Iris pigment epithelial cell (primary cell): ENCODE measurements around the gene SPINK13.
"Not testable (repeated sequence)": the region's sequence is repeated elsewhere in the genome, so short reads cannot be mapped to it uniquely, and the experiment has no call there.

Experiments used
- DNase-seq: peaks from one replicate; pipeline ENCODE4 v3.0.0-alpha.2; 2011; ENCODE audit warnings: low read depth

The SPINK13 gene, protein sequence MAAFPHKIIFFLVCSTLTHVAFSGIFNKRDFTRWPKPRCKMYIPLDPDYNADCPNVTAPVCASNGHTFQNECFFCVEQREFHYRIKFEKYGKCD

DNA sequence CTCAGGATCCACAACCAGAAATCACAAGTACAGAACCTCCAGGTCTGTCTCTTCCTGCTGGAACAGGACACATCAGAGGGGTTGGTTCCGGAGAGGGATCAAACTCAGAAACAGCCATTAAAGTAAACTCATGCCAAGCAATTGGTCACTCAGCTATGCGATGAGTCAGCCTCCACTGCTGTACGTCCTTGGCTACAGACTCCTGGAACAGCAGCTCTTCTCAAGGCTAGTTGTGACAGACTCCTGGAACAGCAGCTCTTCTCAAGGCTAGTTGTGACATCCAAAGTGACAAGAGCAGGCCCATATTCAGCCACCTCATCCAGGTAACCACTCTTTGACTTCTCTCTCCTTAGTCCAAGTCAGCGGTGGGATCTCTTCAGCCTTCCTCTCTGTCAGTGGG is at the start of gene SPINK13:
Gene SPINK13 (plus strand): TSS at position 229 of the 400 bp plus-strand sequence. CDS start 1,279 bp downstream, outside the sequence.
- DNase-seq, result peak; percentile 76

DNA sequence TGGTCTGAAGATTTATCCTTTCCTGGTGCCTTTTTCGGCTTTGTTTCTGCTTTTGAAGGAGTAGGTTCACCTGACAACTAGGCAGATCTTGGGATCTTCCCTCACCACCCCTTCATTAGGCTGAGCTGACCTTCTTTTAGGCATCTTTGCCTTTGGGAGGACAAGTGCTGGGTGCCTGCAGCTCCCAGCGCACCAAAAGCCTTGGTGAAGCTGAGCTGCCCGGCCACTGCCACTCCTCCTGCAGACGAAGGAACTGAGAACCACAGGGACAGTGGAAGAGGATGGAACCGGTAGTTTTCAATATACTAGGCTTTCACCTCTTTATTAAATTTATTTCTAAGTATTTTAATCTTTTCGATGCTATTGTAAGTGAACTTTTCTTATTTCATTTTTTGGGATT is 47.1 kb upstream of the SPINK13 start:
- no peak for DNase-seq

DNA sequence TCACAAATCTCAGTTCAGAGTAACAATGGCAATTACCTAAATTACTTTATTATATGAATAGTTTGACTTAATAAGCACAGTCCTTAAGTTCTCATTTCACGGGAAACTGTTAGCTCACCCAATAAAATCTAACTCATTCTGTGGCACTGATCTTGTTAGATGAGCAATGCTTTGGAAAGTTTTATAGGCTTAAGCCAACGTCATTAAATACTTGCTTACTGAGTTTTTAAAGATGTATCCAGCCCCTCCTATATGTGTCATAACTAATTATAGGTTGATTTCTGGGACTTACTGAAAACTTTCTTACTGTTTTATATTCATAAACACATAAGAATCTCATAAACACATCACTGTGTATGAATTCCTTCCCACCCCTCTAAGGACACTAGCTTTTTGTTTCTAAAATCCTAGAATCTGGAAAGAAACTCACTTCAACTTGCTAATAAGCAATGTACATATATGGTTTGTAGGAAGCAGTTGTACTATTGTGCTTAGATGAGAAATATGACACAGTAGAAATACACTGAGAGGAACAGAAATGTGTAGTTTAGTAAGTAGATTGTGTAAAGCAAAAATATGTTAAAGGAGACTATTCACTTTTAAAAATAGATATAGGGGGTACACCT is 44.4 kb upstream of the SPINK13 start:
- DNase-seq, result no peak

DNA sequence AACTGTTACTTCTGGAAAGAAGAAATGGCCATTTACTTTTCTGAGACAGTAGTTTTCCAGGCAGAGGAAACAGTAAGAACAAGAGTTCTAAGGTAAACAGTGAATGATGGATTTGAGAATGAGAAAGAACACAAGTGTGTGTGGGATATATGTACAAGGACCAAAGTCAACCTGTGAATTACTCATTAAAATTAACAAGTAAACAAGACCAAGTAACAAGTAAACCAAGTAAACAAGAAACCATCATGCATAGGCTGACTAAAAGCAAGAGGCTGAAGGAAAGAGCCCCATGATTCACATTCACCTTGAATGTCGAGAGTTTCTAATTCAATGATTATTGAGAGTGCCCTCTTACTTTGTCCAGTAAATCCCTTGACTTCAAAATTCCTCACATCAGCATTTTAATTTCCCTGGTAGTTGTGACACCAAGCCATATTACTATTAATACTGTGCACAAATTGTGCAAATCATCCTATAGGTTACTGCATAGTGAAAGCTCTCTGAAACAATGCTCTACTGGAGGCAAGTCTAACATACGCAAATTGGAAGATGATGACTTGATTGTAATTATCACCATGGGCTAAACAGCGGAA is 40.1 kb upstream of the SPINK13 start:
- no peak for DNase-seq

DNA sequence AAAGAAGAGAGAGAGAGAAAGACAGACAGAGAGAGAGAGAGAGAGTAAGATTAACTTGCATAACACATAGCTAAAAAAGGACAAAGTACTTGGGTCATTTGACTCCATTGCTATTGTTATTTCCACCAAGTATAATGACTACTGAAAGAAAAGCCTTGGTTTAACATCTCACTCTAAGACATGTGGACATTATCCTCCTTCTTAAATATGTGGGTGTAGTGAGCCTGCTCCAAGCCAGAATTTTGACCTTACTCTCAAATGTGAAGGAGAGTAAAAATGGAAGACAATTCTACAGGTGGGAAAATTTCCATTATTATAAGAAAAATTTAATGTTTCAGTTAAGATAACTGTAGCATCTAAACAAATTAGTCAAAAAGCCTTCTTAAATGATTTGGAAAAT is 38.8 kb upstream of the SPINK13 start:
- no peak for DNase-seq

DNA sequence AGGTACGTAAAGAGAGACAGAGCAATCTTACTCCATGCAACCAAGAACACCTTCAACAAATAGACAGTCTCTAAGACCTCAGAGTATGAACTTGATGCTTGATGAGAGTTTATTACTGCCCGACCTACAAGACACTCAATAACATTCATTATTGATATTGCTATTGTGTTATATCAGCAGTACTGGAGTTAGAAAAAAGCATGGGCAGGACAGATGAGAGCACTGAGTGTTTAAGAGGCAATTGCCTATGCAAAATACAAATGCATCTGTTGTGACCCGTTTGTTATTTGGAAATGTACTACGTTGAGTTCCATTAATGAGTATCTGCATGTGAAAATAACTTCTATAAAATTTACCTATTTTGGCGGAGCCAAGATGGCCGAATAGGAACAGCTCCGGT is 38.4 kb upstream of the SPINK13 start:
- DNase-seq, result no peak

DNA sequence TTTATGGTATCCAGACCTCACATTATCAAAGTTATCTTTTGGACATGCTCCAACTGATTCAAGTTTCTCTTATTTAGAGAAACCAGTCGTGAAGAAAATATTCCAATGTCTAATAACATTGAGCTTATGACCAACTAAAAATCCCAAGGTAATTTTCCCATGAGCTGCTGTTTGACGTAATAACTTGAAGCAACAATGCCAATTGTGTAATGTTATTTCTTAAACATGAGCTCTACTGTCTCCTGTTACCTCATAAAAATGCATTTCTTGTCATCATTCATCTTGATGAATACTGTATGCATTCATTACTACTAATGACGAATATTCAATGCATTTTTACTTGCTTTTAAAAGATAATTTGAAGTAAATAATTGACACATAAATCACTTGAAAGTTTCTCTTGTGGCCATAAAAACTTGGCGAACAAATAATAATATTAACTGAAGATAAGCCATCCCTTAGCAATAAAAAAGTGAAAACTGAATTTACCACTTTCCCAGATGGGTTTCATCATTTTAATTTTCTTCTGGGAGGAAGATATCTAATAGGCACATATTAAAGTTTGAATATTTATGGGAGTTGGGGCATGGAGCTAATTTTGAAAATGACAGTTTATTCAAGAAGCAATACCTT is 30.7 kb upstream of the SPINK13 start:
- no peak for DNase-seq

DNA sequence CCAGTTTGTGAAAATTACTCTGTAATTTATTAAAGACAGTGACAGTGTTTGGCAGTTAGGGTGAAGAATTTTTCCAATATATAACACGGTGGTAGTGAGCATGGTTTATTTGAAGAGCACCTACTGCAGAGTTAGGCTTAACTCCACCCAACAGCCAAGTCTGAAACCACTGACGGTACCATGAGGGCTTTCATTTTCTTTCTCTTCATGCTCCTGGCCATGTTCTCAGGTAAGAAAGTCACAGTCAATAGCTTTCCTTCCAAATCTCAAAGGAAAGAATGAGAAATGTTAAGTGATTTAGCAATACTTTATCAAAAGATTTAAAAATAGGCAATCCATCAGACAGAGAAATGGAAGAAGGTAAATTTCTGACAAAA is 30.2 kb upstream of the SPINK13 start, which contains the start of gene MARCOL:
Gene MARCOL (plus strand): TSS at position 108 of the 377 bp plus-strand sequence. CDS start 73 bp downstream, at position 181.
- no peak for DNase-seq

DNA sequence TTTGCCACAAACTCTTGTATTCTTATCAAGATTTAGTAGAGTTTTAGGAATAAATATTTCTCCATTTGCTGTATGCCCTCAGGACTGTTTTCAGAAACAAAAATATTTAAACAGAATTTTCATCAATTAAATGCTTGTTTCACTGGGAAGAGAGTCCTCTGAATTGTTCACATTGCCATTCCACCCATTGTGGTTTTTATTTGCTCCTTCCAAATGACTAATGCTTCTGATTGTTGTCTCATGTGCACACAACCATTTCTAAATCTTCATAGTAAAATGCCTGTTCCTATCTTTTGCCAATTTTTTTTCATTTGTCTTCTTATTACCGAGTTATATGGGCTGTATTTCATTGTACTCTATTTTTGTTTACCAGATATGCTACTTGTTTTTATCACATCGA is 19.7 kb upstream of the SPINK13 start:
- DNase-seq, result no peak

DNA sequence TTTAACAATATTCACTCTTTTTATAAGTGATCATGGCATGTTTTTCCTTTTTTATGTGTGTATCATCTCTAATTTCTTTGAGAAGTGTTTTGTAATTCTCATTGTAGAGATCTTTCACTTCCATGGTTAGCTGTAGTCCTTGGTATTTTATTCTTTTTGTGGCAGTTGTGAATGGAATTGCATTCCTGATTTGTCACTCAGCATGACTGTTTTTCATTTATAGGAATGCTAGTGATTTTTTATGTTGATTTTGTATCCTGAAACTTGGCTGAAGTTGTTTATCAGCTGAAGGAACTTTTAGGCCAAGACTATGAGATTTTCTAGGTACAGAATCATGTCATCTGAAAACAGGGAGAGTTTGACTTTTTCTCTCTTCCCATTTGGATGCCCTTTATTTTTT is 13.1 kb upstream of the SPINK13 start:
- no peak for DNase-seq

DNA sequence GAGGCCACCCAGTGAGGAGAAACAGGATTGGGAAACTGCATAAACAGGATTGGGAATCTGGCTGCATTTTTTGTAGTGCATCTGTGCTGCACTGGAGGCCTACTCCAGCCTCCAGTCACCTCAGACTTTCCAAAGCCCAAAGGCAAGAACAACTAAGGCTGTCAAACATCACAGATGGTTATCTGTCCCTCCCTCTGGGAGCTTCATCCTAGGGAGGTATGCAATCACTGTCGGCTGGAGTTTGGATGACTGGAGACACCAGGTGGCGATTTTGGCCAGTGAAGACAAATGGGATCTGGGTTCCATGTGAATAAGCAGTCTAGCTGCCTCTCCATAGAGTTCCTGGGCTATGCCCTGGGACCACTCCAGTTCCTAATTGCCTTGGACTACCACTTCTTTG is 9.3 kb upstream of the SPINK13 start:
- no peak for DNase-seq

DNA sequence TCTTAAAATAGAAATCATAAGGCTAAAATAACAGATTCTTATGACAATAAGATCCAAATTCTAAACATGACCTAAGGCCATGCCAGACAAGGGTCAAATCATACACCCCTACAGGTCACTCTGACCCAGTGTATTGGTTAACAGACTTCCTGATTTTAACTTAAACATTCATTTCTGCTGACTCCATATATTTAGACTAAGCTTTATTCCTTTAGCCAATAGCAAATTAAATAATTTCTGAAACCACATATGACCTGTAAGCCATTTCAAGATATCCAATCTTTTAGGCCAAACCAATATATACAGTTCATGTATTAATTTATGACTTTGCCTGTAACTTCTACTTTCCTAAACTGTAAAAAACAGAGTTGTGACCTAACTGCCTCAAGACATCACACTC is 7.4 kb upstream of the SPINK13 start:
- DNase-seq, result no peak

DNA sequence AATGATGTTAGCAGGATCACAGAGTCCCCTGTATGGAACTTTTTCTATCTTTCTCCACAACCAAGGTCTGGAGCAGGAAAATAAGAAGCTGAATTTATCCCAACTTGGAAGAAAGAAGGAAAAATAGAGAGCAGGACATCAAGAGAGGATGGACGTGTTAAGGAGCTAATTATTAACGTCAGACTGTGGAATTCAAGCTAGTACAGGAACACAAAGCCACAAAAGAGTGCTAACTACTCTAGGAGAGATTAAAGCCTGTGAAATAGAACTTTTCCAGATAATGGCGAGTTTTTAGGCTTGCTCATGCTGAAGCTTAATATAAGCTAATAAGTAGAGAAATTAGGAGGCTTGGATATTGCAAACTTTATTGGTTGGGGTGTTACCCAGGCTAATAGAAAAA is 632 bp upstream of the SPINK13 start:
- no peak for DNase-seq

DNA sequence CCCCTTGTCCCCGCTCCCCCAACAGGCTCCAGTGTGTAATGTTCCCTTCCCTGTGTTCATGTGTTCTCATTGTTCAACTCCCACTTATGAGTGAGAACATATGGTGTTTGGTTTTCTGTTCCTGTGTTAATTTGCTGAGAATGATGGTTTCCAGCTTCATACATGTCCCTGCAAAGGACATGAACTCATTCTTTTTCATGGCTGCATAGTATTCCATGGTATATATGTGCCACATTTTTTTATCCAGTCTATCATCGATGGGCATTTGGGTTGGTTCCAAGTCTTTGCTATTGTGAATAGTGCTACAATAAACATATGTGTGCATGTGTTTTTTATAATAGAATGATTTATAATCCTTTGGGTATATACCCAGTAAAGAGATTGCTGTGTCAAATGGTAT is 6.5 kb downstream of the SPINK13 start:
- not testable (repeated sequence) for DNase-seq

DNA sequence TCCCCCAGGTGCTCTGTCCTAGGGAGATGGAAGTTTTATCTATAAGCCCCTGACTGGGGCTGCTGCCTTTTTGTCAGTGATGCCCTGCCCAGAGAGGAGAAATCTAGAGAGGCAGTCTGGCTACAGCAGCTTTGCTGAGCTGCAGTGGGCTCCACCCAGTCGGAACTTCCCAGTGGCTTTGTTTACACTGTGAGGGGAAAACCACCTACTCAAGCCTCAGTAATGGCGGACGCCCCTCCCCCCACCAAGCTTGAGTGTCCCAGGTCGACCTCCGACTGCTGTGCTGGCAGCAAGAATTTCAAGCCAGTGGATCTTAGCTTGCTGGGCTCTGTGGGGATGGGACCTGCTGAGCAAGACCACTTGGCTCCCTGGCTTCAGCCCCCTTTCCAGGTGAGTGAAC is 12.3 kb downstream of the SPINK13 start:
- not testable (repeated sequence) for DNase-seq

DNA sequence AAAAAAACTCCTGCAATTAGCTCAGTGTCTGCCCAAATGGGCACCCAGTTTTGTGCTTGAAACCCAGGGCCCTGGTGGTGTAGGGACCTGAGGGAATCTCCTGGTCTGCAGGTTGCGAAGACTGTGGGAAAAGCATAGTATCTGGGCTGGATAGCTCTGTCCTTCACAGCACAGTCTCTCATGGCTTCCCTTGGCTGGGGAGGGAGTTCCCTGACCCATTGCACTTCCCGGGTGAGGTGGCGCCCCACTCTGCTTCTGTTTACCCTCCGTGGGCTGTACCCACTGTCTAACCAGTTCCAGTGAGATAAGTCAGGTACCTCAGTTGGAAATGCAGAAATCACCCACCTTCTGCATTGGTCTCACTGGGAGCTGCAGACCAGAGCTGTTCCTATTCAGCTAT is 12.7 kb downstream of the SPINK13 start:
- not testable (repeated sequence) for DNase-seq

DNA sequence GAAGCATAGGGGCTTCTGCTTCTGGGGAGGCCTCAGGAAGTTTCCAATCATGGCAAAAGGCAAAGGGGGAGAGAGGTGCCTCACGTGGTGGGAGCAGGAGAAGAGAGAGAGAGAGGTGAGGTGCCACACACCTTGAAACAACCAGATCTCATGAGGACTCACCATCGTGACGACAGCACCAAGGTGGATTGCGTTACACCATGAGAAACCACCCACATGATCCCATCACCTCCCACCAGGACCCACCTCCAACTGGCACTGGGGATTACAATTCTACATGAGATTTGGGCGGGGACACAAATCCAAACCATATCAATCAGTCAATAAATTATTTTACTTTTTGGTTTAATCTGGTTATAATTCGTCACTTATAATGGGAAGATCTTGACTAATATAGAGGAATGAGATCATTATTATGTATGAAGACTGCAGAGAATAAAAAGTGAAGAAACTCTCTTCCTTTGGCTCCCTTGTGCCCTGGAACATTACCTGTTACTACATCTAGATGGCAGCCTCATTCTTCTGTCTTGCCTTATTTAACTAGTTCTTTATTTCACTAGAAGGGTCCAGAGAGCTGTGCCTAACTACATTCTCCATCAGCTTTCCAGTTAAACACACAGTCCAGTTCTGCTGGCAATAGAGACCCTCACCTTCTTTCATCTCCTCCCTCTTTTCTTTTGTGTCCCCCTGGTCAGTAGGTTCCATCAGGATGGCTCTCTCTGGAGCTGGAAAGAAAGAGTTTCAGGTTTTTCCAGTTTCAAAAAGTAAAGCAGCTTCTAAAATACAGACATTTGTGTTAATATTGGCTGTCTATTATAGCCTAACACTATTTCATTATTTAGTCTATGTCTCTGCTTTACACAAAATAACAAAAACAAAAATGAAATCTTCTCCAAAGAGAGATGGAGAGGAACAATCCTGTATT is 21.9 kb downstream of the SPINK13 start:
- DNase-seq, result peak; percentile 23

DNA sequence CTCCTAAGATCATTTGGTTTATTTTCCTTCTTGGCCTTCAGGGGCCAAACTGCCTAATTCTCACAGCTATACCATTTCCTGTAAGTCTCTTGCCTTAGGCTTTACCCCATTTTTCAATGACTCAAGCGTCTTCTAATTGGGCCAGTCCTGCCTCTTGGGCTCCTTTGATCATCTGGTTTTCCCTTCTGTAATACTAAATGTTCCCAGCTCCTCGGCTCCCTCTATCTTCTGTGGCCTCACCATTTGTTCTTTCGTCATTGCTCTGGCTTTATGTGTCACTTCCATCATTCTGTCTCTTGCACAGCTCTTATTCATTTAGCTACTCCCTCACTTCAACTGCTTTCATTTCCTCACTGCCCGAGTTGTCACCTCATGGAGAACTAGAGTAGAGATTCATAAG is 29.1 kb downstream of the SPINK13 start:
- DNase-seq, result no peak

DNA sequence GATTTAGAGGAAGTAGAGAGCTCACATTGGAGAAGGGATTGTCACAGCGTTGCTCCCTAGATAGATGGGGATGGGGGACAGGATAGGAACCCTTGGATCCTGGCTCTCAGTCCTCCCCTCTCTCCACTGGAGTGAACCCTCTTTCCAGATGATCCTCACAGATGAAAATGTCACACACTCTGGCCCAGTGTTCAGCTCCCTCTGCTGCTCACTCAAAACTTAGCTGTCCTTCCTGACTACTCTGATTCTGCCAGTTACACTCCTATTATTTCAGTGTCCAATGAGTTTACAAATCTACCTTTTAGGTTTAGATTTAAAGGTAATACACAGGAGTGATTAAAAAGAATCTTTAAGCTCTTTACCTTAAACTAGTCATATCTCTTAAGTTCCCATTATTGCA is 37.9 kb downstream of the SPINK13 start:
- no peak for DNase-seq

DNA sequence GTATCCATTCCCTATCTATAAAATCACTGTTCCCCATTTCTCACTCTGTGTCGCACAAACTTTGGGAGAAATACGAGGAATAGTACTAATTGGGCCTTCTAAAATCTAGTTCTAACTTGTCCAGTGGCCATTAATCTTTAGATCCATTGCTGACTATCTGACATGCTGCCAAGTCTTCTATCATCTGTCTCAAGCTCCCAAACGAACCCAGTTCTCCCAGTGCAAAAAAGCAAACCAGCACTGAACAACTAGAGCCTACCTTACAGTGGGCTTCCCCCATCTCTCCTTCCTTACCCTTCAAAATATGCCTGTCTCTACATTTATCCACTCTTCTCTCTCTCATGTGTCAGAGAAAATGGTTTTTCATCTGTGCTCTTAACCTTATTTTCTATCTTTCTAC is 40.4 kb downstream of the SPINK13 start:
- DNase-seq, result no peak

DNA sequence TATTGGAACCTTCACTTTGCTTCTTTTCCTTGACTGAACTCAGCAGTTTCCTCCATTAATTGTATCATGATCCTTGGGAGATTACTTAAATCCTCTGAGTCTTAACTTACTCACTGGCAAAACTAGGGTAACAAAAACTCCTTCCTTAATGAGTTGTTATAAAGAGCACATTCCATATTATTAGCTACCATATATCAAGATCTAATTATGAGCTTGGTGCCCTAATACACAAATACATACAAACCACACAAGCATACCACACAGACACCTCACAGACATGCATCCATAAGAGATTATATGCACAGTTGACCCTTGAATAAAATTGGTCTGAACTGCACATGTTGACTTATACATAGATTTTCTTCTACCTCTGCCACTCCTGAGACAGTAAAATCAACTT is 41.2 kb downstream of the SPINK13 start:
- DNase-seq, result no peak

DNA sequence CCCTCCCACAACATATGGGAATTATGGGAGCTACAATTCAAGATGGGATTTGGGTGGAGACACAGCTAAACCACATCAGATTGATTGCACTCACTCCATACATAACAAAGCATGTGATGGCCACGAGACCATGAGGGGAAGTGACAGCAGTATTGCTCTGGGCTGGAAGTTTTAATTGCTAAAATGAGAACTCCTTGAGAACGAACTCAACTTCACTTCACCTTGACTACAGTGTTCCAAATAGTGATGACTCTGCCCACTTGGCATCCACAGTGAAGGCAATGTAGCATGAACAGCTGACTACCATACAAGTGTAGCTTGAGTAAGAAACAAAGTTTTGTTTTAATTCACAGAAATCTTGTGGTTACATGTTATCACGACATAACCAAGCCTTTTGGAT is 42.9 kb downstream of the SPINK13 start:
- no peak for DNase-seq
